ENCODE results near the gene NCKAP5. TPM values are rescaled to one million over a fixed set of nuclear protein-coding genes. Genes with fewer than 3 reads are reported as not detected.

Gene NCKAP5
- total RNA-seq, 4 donors from 2014 or later, result 2.7 to 11.7 (median 5.6) TPM

GRCh38 chr2:133518700-133519344 lies 49.4 kb downstream of the NCKAP5 start:
- H3K27ac ChIP-seq, result no peak overlapping the region
- DNase-seq (ENCODE audit: low spot score in 2 of 2), result no peak
- no peaks in the 10 kb centered on the region for H3K4me1 ChIP-seq
- H3K36me3 ChIP-seq, result no peaks in the 10 kb centered on the region
- H3K9me3 ChIP-seq, result no peaks in the 10 kb centered on the region
- no peak overlapping the region for H3K4me3 ChIP-seq
- TF ChIP-seq EP300 (IDR thresholded peaks at IDR 0.05) (no peak), CTCF (IDR thresholded peaks at IDR 0.05) (no peak), POLR2A (IDR thresholded peaks at IDR 0.05) (no peak)
- H3K27me3 ChIP-seq, result no peaks in the 10 kb centered on the region

GRCh38 chr2:133517876-133518275 lies 50.4 kb downstream of the NCKAP5 start:
- no peaks in the 10 kb centered on the region for H3K4me1 ChIP-seq
- DNase-seq (ENCODE audit: low spot score in 2 of 2), result no peak
- WGBS, 2 donors, result 62 to 67% methylated on average over 3 of the region's 3 CpGs
- H3K36me3 ChIP-seq, result no peaks in the 10 kb centered on the region
- no peaks in the 10 kb centered on the region for H3K9me3 ChIP-seq
- H3K27me3 ChIP-seq, result no peaks in the 10 kb centered on the region
- H3K4me3 ChIP-seq, result no peak overlapping the region
- TF ChIP-seq EP300 (IDR thresholded peaks at IDR 0.05), result no peak
- TF ChIP-seq POLR2A (IDR thresholded peaks at IDR 0.05), result no peak
- TF ChIP-seq CTCF (IDR thresholded peaks at IDR 0.05), result no peak
- H3K27ac ChIP-seq, result no peak overlapping the region

GRCh38 chr2:133516405-133517026 lies 51.7 kb downstream of the NCKAP5 start:
- H3K27me3 ChIP-seq, result no peaks in the 10 kb centered on the region
- DNase-seq (ENCODE audit: low spot score in 2 of 2), result no peak
- H3K36me3 ChIP-seq, result no peaks in the 10 kb centered on the region
- no peaks in the 10 kb centered on the region for H3K4me1 ChIP-seq
- TF ChIP-seq EP300 (IDR thresholded peaks at IDR 0.05) (no peak), CTCF (IDR thresholded peaks at IDR 0.05) (no peak), POLR2A (IDR thresholded peaks at IDR 0.05) (no peak)
- H3K27ac ChIP-seq, result no peak overlapping the region
- H3K9me3 ChIP-seq, result no peaks in the 10 kb centered on the region
- 93 to 94% methylated on average over 6 of the region's 6 CpGs for WGBS, 2 donors
- H3K4me3 ChIP-seq, result no peak overlapping the region

- DNase-seq (ENCODE audit: low spot score in 2 of 2), result no peak
- TF ChIP-seq EP300 (IDR thresholded peaks at IDR 0.05) (no peak), CTCF (IDR thresholded peaks at IDR 0.05) (no peak), POLR2A (IDR thresholded peaks at IDR 0.05) (no peak)
- no peaks in the 10 kb centered on the region for H3K9me3 ChIP-seq
- H3K4me3 ChIP-seq, result no peak overlapping the region
- 91 to 95% methylated on average over 2 of the region's 2 CpGs for WGBS, 2 donors
- no peak overlapping the region for H3K27ac ChIP-seq
- no peaks in the 10 kb centered on the region for H3K4me1 ChIP-seq
- H3K27me3 ChIP-seq, result no peaks in the 10 kb centered on the region
- H3K36me3 ChIP-seq, result no peaks in the 10 kb centered on the region
Measured at GRCh38 chr2:133515271-133515670, 53.0 kb downstream of the NCKAP5 start.

GRCh38 chr2:133513893-133514292 lies 54.4 kb downstream of the NCKAP5 start:
- no peaks in the 10 kb centered on the region for H3K36me3 ChIP-seq
- H3K4me1 ChIP-seq, result no peaks in the 10 kb centered on the region
- TF ChIP-seq POLR2A (IDR thresholded peaks at IDR 0.05), result no peak
- TF ChIP-seq EP300 (IDR thresholded peaks at IDR 0.05), result no peak
- no peak for TF ChIP-seq CTCF (IDR thresholded peaks at IDR 0.05)
- no peaks in the 10 kb centered on the region for H3K9me3 ChIP-seq
- H3K27me3 ChIP-seq, result no peaks in the 10 kb centered on the region
- DNase-seq (ENCODE audit: low spot score in 2 of 2), result no peak
- WGBS, 2 donors, result 94 to 95% methylated on average over 8 of the region's 8 CpGs
- no peak overlapping the region for H3K4me3 ChIP-seq
- H3K27ac ChIP-seq, result no peak overlapping the region
